SK-N-MC (cell line): Measurements from ENCODE around the gene HDAC4.

ENCODE experiments used
- EZH2 ChIP-seq: fragments of 200-600 bp; sonication (generic); IDR thresholded peaks from one replicate; pipeline ENCODE4 v1.6.1; 2017; ENCODE audit warnings: antibody characterized with exemption
- FOXP2 ChIP-seq: optimal IDR thresholded peaks from 2 replicates; pipeline ENCODE3; 2011; ENCODE audit warnings: mild to moderate bottlenecking, moderate library complexity; ENCODE audit not compliant: insufficient read depth; ENCODE audit errors: extremely low read length, control extremely low read depth
- POLR2AphosphoS5 ChIP-seq: IDR thresholded peaks from 2 replicates; pipeline ENCODE4 v1.6.1; 2012; ENCODE audit warnings: mild to moderate bottlenecking, low read depth, low read length, borderline replicate concordance

- no peak for TF ChIP-seq EZH2
- no peak for TF ChIP-seq POLR2AphosphoS5
- no peak for TF ChIP-seq FOXP2
Observed at GRCh38 chr2:239397931-239398471, 2.8 kb downstream of the HDAC4 start.
